HG02943 (cell line): ENCODE results near the gene FOXN4.
"Not testable (repeated sequence)": the region's sequence is repeated elsewhere in the genome, so short reads cannot be mapped to it uniquely, and the experiment has no call there.

ENCODE experiments used
- ATAC-seq: cut with Tn5 transposase; IDR thresholded peaks from one replicate; pipeline ENCODE4 v1.9.1; 2021; ENCODE audit warnings: mild to moderate bottlenecking, low read depth, moderate library complexity; ENCODE audit not compliant: unreplicated experiment

Gene FOXN4, protein sequence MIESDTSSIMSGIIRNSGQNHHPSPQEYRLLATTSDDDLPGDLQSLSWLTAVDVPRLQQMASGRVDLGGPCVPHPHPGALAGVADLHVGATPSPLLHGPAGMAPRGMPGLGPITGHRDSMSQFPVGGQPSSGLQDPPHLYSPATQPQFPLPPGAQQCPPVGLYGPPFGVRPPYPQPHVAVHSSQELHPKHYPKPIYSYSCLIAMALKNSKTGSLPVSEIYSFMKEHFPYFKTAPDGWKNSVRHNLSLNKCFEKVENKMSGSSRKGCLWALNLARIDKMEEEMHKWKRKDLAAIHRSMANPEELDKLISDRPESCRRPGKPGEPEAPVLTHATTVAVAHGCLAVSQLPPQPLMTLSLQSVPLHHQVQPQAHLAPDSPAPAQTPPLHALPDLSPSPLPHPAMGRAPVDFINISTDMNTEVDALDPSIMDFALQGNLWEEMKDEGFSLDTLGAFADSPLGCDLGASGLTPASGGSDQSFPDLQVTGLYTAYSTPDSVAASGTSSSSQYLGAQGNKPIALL

DNA sequence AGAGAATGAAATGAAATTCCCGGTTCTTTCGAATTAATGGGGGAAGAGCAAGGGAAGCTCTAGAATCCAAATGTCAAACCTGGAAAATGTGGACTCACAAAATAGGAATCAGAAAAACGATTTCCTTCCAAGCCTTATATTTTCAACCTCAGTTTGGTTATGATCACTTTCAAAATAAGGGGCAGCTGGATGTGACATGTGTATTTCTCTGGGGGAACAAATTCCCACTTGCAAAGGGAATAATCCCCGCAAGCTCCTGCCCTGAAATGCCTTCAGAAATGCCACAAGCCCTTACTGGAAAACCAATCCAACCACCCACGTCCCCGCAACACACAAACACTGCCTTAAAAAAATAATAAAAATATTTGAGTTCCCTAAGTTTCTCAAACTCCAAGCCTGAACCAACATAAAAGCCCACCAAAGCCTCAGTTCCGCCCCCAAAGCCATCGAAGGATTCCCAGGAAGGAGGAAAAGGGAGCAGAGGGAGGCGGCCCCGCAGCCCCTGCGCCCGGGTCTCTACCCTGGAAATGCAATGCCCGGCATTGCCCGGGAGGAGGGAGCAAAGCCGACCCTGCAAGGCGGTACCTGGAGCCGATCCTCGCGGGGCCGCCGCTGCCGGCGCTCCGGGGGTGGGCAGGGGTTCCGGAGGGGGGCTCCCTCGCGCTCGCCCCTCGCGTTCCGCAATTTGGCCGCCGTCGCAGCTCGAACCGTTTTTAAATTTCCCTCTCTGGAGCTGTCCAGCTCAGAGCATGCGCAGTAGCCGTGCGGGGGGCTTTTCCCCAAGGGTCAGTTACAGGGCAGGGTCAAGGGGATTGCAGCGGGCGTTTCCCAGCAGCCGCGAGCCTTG is at the start of gene FOXN4:
TSS of gene FOXN4 (minus strand) at position 751 of the 847 bp plus-strand sequence. CDS start 963 bp downstream, outside the sequence.
- no peak for ATAC-seq

DNA sequence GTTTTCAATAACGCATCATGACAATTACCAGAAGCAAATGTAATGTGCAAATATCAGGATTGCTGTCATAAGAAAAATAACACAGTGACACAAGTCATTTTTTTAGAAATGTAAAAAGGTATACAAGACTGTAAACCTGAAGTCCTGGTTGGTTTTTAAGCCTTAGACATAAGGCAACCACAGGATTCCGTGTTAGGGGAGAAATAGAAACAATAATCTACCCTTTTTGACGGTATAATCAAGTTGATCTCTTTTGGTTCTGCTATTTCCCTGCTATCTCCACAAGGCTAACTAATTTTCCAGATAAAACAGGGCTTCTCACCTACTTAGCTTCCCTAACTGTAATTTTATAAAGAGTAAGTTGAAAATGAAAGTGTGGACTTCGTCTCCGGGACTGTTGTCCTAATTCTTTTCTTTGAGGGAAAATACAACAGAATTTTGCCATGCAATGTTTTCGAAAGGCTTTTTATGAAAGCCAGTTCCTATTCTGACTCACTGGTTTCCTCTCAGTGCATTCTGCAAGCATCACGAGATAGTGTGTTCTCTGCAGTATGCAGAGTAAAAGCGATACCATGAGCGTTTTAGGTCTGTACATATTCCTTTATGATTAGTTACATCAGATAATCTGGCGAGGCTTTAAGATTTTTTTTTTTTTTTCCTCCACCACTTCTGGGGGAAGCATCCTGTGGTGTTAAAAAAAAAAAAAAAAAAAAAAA is 49.2 kb upstream of the FOXN4 start:
- ATAC-seq: no peak

DNA sequence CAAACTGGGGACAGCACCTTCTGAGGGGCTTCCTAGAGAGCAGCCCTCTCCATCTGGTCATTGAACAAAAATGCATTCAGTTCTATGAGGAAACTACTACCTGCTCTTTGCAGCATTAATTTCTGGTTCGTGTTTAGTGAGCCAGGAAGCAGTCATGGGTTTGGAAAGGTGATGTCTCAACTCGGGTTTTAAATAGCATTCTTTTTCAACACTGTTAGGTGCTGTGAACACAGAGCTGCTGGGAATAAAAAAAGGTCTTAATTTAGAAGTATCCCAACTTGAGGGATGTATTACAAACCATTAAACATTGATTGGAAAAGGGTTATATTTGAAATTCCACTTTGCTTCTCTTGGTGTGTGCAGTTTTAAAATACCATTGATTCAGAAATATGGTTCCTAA is 47.9 kb upstream of the FOXN4 start:
- ATAC-seq: no peak

DNA sequence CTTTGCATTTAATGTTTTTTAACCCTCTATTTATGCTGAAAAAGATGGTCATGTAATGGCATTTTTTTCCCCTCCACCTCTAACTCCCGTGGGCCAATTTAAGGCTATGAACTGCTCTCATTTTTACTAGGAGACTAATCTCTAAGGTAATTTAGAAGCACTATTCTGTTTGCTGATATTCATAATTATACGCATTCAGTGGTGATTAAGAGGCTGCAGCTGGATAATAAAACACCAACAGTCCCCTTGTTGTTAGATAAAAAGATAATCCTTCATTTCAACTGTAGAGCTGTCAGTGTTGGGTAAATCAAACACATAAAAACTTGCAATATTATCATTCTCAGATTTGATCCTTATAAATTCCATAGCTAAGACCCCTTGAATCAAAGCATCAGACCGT is 47.5 kb upstream of the FOXN4 start:
- ATAC-seq: no peak

DNA sequence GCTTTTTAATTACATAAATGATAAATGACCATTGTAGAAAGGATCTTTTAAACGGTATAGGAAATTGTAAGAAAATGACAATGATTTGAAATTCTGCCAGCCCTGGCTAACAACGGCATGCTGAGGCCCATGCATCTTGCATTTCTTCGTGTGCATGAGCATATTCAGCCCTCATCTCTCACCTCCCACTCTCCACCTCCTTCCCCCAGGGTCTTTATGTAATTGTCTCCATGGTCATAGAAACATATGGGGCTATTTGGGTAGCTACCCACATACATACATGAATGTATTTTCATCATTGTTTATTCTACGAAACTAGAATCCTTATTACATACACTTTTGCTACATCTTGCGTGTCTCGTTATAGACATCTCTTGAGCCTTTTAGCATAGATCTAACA is 43.1 kb upstream of the FOXN4 start:
- no peak for ATAC-seq

DNA sequence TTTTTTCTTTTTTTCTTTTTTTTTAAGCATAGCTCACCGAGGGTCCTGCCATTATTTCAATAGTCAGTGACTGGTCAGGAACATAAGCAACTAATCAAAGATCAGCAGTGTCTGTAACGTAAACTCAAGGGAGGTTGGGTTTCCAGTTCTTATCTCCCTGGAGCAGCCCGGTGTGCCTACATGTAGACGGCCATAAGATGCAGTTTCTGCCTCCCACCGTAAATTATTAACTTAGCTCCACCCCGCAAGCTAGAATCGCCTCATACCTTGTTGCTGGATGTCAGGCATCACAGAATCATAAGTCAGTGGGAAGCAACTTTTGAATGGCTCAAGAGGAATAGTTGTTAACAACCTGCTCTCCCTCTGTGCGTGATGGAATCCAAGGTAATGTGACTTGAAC is 38.5 kb upstream of the FOXN4 start, which contains the start of gene MYO1H:
TSS of gene MYO1H (plus strand) at position 312 of the 400 bp plus-strand sequence. CDS start at position 373, 61 bp downstream.
- ATAC-seq: no peak

DNA sequence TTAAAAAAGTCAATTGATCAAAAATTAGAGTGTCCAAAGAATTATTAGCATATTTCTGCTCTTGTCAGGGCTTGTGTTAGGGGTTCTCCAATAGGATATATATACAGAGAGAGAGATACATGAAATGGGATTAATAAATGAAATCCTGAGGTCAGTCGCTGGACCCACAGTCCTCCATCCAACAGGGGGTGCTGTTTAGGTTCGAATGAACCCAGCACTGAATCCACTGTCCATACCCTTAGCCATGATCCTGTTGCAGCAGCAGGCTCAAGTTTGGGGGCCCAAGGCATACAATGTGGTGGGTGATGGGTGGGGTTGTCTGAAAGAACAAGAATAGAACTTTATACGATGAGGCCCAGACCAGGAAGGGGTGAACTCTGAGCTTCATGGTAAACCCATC is 37.8 kb upstream of the FOXN4 start:
- no peak for ATAC-seq

DNA sequence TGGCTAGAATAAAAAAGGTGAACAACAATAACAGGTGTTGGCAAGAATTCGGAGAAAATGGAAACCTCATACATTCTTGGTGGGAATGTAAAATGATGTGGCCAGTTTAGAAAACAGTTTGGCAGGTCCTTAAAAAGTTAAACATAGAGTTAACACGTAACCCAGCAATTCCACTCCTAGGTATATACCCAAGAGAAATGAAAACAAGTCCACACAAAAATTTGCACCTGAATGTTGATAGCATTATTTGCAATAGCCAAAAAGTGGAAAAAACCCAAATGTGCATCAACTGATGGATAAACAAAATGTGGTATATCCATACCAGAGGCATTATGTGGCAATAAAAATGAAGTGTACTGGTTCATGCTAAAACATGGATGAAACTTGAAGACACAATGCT is 36.3 kb upstream of the FOXN4 start:
- no peak for ATAC-seq

DNA sequence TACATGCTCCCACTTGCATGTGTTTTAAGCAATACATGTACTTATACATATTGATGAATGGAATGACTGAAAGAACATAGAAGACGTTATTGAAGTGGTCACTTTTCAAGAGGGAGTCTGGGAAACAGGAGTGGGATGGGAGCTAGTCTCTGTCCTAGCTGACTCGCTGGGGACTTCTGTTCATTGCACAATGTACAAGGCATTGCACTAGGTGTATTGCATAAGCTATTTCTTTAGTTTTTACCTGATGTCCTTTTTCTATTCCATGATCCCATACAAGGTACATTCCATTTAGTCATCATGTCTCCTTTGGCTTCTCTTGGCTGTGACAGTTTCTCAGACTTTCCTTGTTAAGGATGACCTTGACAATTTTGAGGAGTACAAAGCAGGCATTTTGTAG is 34.6 kb upstream of the FOXN4 start:
- no peak for ATAC-seq

DNA sequence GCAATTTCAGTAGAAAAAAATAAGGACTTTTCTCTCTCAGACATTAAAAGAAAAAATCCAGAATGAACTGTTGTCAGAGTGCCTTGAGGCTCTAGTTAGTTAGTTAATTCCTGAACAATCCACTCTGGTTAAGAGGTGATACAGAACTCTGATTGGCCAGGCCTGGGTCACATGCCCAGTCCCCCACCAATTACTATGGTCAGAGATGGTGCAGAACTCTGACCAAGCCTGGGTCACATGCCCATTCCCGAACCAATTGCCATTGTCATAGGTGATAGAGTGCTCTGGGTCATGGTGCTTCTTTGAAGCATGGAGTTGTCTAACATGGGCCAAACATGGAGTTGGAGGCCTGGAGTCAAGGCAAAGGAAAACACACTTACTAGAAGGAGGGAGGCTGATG is 27.5 kb upstream of the FOXN4 start:
- ATAC-seq: no peak

DNA sequence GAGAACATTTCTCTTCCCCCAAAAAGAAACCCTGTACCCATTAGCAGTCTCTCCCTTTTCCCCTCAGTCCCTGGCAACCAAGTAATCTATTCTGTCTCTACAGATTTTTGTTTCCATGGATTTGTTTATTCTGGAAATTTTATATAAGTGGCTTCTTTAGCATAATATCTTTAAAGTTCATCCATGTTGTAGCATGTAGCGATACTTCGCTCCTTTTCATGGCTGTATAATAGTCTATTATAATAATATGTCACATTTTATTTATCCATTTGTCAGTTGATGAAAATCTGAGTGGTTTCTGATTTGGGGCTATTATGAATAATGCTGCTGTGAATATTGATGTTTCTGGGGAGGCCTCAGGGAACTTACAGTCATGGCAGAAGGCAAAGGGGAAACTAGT is 25.8 kb upstream of the FOXN4 start:
- no peak for ATAC-seq

DNA sequence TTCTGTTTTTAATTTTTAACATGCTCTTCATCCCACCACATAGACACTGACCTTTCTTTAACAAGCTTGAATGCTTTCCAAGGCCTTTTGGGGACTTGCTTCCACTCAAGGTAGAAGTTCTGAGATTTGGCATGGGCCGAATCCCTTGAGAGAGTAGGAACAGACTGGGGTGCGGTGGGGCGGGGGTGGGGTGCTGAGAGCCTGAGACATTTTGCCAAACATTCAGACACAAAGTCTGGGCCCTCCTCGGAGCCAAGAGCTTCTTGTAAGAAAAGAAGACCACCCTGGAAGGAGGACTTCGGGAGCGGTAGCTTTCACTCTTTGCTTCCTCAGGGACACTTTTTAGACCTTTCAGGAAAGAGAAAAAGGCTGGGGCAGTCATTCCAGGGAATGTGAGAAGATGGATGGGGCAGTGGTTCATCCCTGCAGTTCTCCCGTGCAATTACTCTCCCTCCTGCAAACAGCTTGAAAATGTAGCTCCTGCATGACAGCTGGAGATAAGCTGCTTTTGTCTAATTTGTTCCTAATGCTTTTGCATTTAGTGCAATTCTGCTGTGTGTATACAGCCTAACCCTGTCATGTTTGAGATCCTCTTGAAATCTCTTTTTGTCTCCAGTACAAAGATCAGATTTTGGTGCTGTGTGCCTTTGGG is 22.3 kb upstream of the FOXN4 start:
- no peak for ATAC-seq

DNA sequence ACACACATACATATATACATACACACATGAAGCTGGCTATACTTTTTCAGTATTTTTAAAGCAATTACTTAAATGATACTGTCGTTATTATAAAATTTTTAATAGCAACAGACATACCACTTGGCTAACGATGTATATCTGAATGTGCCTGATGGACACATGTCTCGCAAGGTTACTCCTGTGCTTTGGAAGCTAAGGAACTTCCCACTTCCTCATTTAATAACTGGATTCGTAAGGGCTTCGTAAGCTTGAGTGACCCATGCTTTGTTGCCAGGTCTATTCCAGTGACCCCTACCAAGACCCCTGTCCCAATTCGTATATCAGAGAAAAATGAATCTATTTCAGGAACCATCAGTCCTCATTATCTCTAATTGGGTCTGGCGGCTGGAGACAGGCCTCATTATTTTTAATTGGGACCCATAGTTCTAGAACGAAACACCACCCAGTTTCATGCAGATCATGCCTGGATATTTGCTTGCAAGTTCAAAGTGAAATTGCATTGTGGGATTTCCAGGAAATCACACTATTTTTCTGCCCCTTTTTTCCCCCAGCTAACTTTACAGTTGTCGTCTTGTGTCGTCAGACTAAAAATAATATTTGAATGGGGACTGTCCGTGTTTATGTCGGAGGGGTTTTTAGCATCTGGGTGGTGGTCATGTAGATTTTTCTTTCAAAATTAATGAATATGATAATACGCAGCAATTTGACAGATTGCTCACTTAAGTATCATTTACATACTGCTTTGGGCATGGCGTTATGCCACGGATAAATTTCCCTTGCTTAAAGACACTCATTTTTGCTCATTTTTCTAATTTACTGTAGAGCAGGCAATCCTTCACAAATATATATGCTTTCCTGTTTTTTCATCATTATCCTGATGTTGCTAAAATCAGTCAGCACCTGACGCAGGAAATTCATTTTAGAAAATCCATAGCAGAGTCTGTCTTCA is 21.5 kb upstream of the FOXN4 start:
- no peak for ATAC-seq

DNA sequence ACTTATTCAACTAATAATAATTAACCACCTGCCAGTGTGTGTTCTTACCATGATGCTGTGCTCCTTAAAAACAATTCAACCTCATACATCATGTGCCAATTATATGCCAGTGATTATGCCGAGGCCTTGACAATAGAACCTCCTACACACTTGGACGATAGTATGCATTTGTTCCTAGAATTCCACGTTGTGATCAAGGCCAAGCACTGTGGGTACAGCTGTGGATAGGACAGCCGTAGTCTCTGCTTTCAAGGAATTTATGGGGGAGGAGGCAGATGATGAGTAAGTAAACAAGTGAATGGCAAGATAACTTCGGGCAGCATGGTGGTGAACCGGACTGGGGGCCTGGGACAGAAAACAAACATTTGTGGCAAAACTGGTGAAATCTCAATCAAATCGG is 20.6 kb upstream of the FOXN4 start:
- ATAC-seq: no peak

DNA sequence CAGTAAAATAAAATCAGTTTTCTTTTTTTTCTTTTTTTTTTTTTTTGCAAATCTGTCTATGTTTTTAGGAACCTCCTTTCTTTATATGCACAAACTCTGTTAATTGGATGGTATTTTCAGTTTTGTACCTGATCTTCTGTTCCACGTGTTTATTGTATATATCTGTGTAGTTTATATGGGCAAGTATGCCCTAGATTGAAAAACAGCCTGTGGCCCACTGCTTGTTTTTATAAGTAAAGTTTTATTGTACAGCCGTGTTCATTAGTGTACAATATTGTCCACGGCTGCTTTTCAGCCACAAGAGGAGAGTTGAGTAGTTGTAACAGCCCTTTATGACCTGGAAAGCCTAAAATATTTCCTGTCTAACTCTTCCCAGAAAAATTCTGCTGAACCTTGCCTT is 19.9 kb upstream of the FOXN4 start:
- ATAC-seq: no peak

DNA sequence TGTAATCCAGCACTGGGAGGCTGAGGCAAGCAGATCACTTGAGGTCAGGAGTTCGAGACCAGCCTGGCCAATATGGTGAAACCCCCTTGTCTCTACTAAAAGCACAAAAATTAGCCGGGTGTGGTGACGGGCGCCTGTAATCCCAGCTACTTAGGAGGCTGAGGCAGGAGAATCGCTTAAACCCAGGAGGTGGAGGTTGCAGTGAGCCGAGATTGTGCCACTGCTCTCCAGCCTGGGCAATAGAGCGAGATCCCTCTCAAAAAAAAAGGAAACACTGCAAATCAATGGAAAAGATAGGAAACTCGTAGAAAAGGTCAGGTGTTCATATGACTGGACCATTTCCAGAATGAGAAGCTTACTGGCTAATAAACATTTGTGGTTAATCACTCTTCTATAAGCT is 12.2 kb upstream of the FOXN4 start:
- ATAC-seq: not testable (repeated sequence)

DNA sequence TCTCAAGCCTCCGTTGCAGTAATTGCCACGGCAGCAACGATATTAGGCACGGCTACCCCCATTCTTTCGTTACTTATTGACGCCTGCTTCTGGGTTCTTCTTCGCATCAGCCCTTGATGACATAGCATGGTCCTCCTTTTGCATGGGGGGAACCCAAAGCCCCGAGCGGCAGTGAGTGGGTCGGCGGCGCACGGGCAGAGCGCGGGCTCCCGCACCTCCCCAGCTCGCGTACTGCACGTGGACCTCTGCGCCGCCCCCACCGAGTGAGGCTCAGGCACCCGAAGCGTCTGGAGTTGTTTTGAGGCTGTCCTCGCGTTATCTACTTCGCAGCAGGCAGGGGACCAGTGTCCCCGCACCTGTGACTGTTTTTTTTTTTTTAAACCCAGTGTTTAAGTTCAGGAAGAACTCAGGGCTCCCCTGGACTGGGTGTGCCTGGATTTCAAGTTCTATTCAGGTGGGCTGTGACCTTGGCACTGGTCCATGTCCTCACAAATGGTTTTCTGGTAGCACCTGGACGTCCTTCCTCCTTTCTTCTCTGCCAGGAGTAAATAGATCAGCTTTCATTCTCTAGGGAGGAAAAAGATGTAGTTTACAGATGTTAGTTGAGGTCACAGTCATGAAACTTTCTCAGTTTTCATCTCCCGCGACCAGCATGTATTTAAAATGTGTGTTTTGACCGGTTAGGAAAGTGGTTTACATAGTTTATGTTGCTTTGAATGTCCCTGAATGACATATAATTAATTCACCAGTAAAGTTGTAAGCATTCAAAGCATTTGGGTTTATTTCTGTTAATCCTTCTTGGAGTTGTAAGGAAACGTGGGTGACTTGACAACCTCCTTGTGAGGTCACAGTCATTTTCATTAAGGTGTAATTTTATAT is 1.4 kb upstream of the FOXN4 start:
- ATAC-seq: no peak
